ENCODE data around the gene MRPL34. TPM values are rescaled to one million over a fixed set of nuclear protein-coding genes. Genes with fewer than 3 reads are reported as not detected.

The MRPL34 gene
- total RNA-seq: 34.4 and 37.2 TPM in 2 replicates

GRCh38 chr19:17305517-17306284 is at the start of gene MRPL34:
TSS of gene MRPL34 (plus strand) at chr19:17305872. CDS start at chr19:17305893, 21 bp downstream.

GRCh38 chr19:17264641-17264979 is 41.1 kb upstream of the MRPL34 start, which contains the start of gene USHBP1:
TSS of gene USHBP1 (minus strand) at chr19:17264745. CDS start at chr19:17264299, 446 bp downstream.

GRCh38 chr19:17266975-17267788 is 38.5 kb upstream of the MRPL34 start, which contains the start of gene BABAM1:
TSS of gene BABAM1 (plus strand) at chr19:17267443. CDS start at chr19:17268807, 1,364 bp downstream.

GRCh38 chr19:17281391-17282304 is 24.0 kb upstream of the MRPL34 start, which contains the start of gene ANKLE1:
TSS of gene ANKLE1 (plus strand) at chr19:17281901. CDS start at chr19:17281921, 20 bp downstream.

GRCh38 chr19:17303167-17303939 is 2.3 kb upstream of the MRPL34 start, which contains the start of gene ABHD8:
TSS of gene ABHD8 (minus strand) at chr19:17303425. CDS start at chr19:17301616, 1,809 bp downstream.

GRCh38 chr19:17309198-17309964 is 3.7 kb downstream of the MRPL34 start, which contains the start of gene DDA1:
TSS of gene DDA1 (plus strand) at chr19:17309563. CDS start at chr19:17309655, 92 bp downstream.

GRCh38 chr19:17334414-17335409 is 29.0 kb downstream of the MRPL34 start, which contains the start of gene ANO8:
TSS of gene ANO8 (minus strand) at chr19:17334855. CDS start at chr19:17334670, 185 bp downstream.

GRCh38 chr19:17336872-17337674 is 31.4 kb downstream of the MRPL34 start, which contains the start of gene GTPBP3:
TSS of gene GTPBP3 (plus strand) at chr19:17337553. CDS start at chr19:17337612, 59 bp downstream.

Other genes with a start within 250 kb of the MRPL34 start
- 1.6 and 1.9 TPM in 2 replicates for gene HAUS8, start 230.4 kb upstream of the MRPL34 start, total RNA-seq
- gene MYO9B, start 230.1 kb upstream of the MRPL34 start, total RNA-seq: 24.0 and 24.8 TPM in 2 replicates
- gene USE1, start 90.5 kb upstream of the MRPL34 start, total RNA-seq: 14.0 and 15.2 TPM in 2 replicates
- gene OCEL1, start 79.6 kb upstream of the MRPL34 start, total RNA-seq: 3.5 and 7.2 TPM in 2 replicates
- 26.0 and 27.7 TPM in 2 replicates for gene NR2F6, start 60.0 kb upstream of the MRPL34 start, total RNA-seq
- 33.1 and 37.3 TPM in 2 replicates for gene USHBP1, start 41.1 kb upstream of the MRPL34 start, total RNA-seq
- 57.4 and 70.9 TPM in 2 replicates for gene BABAM1, start 38.4 kb upstream of the MRPL34 start, total RNA-seq
- 0.33 and 0.43 TPM in 2 replicates for gene ANKLE1, start 24.0 kb upstream of the MRPL34 start, total RNA-seq
- gene ABHD8, start 2.4 kb upstream of the MRPL34 start, total RNA-seq: 4.7 and 7.6 TPM in 2 replicates
- 19.7 and 26.3 TPM in 2 replicates for gene DDA1, start 3.7 kb downstream of the MRPL34 start, total RNA-seq
- 2.2 TPM in 2 replicates for gene ANO8, start 29.0 kb downstream of the MRPL34 start, total RNA-seq
- 6.4 and 8.7 TPM in 2 replicates for gene GTPBP3, start 31.7 kb downstream of the MRPL34 start, total RNA-seq
- 15.4 and 63.3 TPM in 2 replicates for gene PLVAP, start 71.5 kb downstream of the MRPL34 start, total RNA-seq
- not detected in 2 replicates for gene CCDC194, start 88.3 kb downstream of the MRPL34 start, total RNA-seq
- gene BST2, start 99.8 kb downstream of the MRPL34 start, total RNA-seq: 0.34 and 0.43 TPM in 2 replicates
- gene MVB12A, start 114.2 kb downstream of the MRPL34 start, total RNA-seq: 32.3 and 37.5 TPM in 2 replicates
- gene TMEM221, start 142.8 kb downstream of the MRPL34 start, total RNA-seq: 0.09 TPM in 1 of 2 replicates, not detected in the other
- gene NXNL1, start 155.1 kb downstream of the MRPL34 start, total RNA-seq: not detected in 2 replicates
- gene SLC27A1, start 164.7 kb downstream of the MRPL34 start, total RNA-seq: 18.3 and 23.0 TPM in 2 replicates
- 38.8 and 40.9 TPM in 2 replicates for gene PGLS, start 205.8 kb downstream of the MRPL34 start, total RNA-seq
- 31.7 and 37.9 TPM in 2 replicates for gene COLGALT1, start 249.8 kb downstream of the MRPL34 start, total RNA-seq

All from dermis lymphatic vessel endothelial cell (primary cell).